Endothelial cell of umbilical vein (primary cell): ENCODE data around the gene ALG2. TPM values are rescaled to one million over a fixed set of nuclear protein-coding genes. Genes with fewer than 3 reads are reported as not detected.

Source experiments
- BruUV-seq: library from RNA; stranded (reverse); fragments of 400-500 nt; replicated peaks from 2 replicates; lab custom pipeline; 2021; lab: Mats Ljungman, UMichigan
- CTCF ChIA-PET: fragments of 300-600, 350-600 bp; sonication (Branson Sonifier 250); formaldehyde crosslinking; loops from one replicate; lab custom pipeline; 2021; ENCODE audit warnings: antibody characterized with exemption, inconsistent platforms; lab: Charles Lee
- POLR2A ChIA-PET: fragments of 300-600, 350-600 bp; sonication (Branson Sonifier 250); formaldehyde crosslinking; loops from one replicate; lab custom pipeline; 2021; ENCODE audit warnings: antibody characterized with exemption, inconsistent platforms; lab: Charles Lee
- DNase-seq: peaks from one replicate; pipeline ENCODE4 v3.0.0-alpha.2; 2011; ENCODE audit warnings: low read depth, low spot score
- FAIRE-seq: peaks from 2 replicates; lab custom pipeline; 2011; peaks lifted over from hg19 to GRCh38; lab: Jason Lieb, UNC
- H2AFZ ChIP-seq: 2 replicates; pipeline ENCODE4 v1.6.0; 2012; ENCODE audit warnings: low read depth, low read length, control low read depth, inconsistent platforms
- H3K27ac ChIP-seq: 2 replicates; pipeline ENCODE4 v1.5.1; 2011; ENCODE audit warnings: low read depth, mild to moderate bottlenecking, control low read depth, low read length, moderate library complexity; ENCODE audit not compliant: insufficient read depth
- H3K27me3 ChIP-seq, 2 experiments: 2 replicates each; pipeline versions ENCODE4 v1.6.0 to v1.6.1; 2011; ENCODE audit warnings: low read length in 2 of 2, mixed read lengths in 1 of 2; ENCODE audit not compliant: control insufficient read depth in 2 of 2, insufficient read depth in 2 of 2
- H3K36me3 ChIP-seq, 2 experiments: 2 replicates in 1 of 2; 3 replicates in 1 of 2; pipeline ENCODE4 v1.5.1; 2011; ENCODE audit warnings: low read length in 2 of 2, mild to moderate bottlenecking in 1 of 2, moderate library complexity in 1 of 2; ENCODE audit not compliant: control insufficient read depth in 2 of 2, insufficient read depth in 2 of 2; ENCODE audit errors: extremely low read depth in 1 of 2
- H3K4me1 ChIP-seq: 3 replicates; pipeline ENCODE4 v1.5.1; 2011; ENCODE audit warnings: mild to moderate bottlenecking, low read length; ENCODE audit not compliant: control insufficient read depth, insufficient read depth; ENCODE audit errors: extremely low read depth
- H3K4me2 ChIP-seq: 2 replicates; pipeline ENCODE4 v1.6.1; 2011; ENCODE audit warnings: low read length, control low read depth, mixed read lengths; ENCODE audit not compliant: insufficient read depth
- H3K4me3 ChIP-seq, 3 experiments: fragments of 200-600 bp in 1 of 3; sonication (generic), shearing (Covaris generic) in 1 of 3; replicated peaks in 1 of 3; 2 replicates each; pipeline ENCODE4 v1.5.1; 2011 to 2016; ENCODE audit warnings: control low read depth in 3 of 3, low read length in 3 of 3, mild to moderate bottlenecking in 2 of 3, inconsistent platforms in 1 of 3, low read depth in 1 of 3, moderate library complexity in 1 of 3; ENCODE audit not compliant: insufficient read depth in 1 of 3
- H3K79me2 ChIP-seq: 2 replicates; pipeline ENCODE4 v1.6.0; 2012; ENCODE audit warnings: low read length, inconsistent platforms; ENCODE audit not compliant: control insufficient read depth, insufficient read depth
- H3K9ac ChIP-seq: replicated peaks from 2 replicates; pipeline ENCODE3; 2011; ENCODE audit warnings: low read length, control low read depth; ENCODE audit not compliant: insufficient read depth; ENCODE audit errors: extremely low read depth
- H3K9me1 ChIP-seq: replicated peaks from 3 replicates; pipeline ENCODE4 v1.6.0; 2011; ENCODE audit warnings: mild to moderate bottlenecking, low read length; ENCODE audit not compliant: control insufficient read depth, insufficient read depth; ENCODE audit errors: extremely low read depth
- H3K9me3 ChIP-seq: replicated peaks from 2 replicates; pipeline ENCODE4 v1.5.1; 2012; ENCODE audit warnings: low read length, inconsistent platforms; ENCODE audit not compliant: control insufficient read depth, insufficient read depth
- H4K20me1 ChIP-seq: replicated peaks from 2 replicates; pipeline ENCODE3; 2011; ENCODE audit warnings: mild to moderate bottlenecking, low read length; ENCODE audit not compliant: control insufficient read depth, insufficient read depth; ENCODE audit errors: extremely low read depth
- CTCF ChIP-seq, 2 donors: IDR thresholded peaks; 1 replicate in 1 of 2; 2 replicates in 1 of 2; pipeline ENCODE4 v1.5.1; 2011; ENCODE audit warnings: low read length in 2 of 2, mild to moderate bottlenecking in 2 of 2, moderate library complexity in 2 of 2, control low read depth in 1 of 2, inconsistent platforms in 1 of 2, low read depth in 1 of 2; ENCODE audit not compliant: insufficient read depth in 1 of 2; ENCODE audit errors: extremely low read depth in 1 of 2
- EZH2 ChIP-seq: IDR thresholded peaks from 2 replicates; pipeline ENCODE4 v1.6.1; 2012; ENCODE audit warnings: borderline replicate concordance, low read depth, mild to moderate bottlenecking, moderate library complexity, low read length, inconsistent platforms; ENCODE audit not compliant: severe bottlenecking
- FOS ChIP-seq: IDR thresholded peaks from 2 replicates; pipeline ENCODE4 v1.6.1; 2011; ENCODE audit warnings: mild to moderate bottlenecking, low read length, moderate library complexity, borderline replicate concordance; ENCODE audit not compliant: insufficient read depth
- GATA2 ChIP-seq: IDR thresholded peaks from 2 replicates; pipeline ENCODE4 v1.7.0; 2011; ENCODE audit warnings: low read depth, mild to moderate bottlenecking, moderate library complexity, mixed read lengths, low read length; ENCODE audit not compliant: insufficient read length, insufficient read depth
- JUN ChIP-seq: IDR thresholded peaks from 2 replicates; pipeline ENCODE4 v1.6.1; 2011; ENCODE audit warnings: borderline replicate concordance, low read depth; ENCODE audit not compliant: insufficient read length, insufficient read depth
- MAX ChIP-seq: IDR thresholded peaks from 2 replicates; pipeline ENCODE4 v1.6.1; 2011; ENCODE audit not compliant: insufficient read depth, insufficient read length
- MYC ChIP-seq: IDR thresholded peaks from one replicate; pipeline ENCODE4 v1.6.1; 2011; ENCODE audit warnings: mild to moderate bottlenecking, low read depth, low read length
- POLR2A ChIP-seq: IDR thresholded peaks from 2 replicates; pipeline ENCODE4 v1.6.1; 2012; ENCODE audit warnings: low read depth, mild to moderate bottlenecking, control low read depth, low read length
- POLR2AphosphoS5 ChIP-seq: IDR thresholded peaks from 2 replicates; pipeline ENCODE4 v1.6.1; 2012; ENCODE audit warnings: low read depth, mild to moderate bottlenecking, control low read depth, low read length, moderate library complexity; ENCODE audit not compliant: insufficient read depth
- dilution Hi-C: fragments of 300-500 bp; cut with MboI; formaldehyde crosslinking; loops from one replicate; pipeline ENCODE4 v1.15.0; 2019; ENCODE audit warnings: low sequenced_read_pairs; ENCODE audit not compliant: extremely low pct_ligation_motif_present
- intact Hi-C: fragments of 100-400 bp; cut with micrococcal nuclease; formaldehyde crosslinking; loops from one replicate; pipeline ENCODE4 v1.10.0; 2022
- polyA plus RNA-seq, 4 experiments: library from polyadenylated mRNA; depleted of rRNA in 3 of 4; stranded (reverse) in 3 of 4; unstranded in 1 of 4; fragments of >200 nt; gene quantifications; 2 replicates each; pipeline versions ENCODE4 v1.2.1 to v1.2.3, GENCODE V29; 2011 to 2012; ENCODE audit warnings: missing spikeins in 1 of 4
- total RNA-seq: library from RNA; stranded (reverse); gene quantifications from 2 replicates; pipeline ENCODE4 v1.2.3, GENCODE V29; 2021

ALG2 gene
- total and polyA plus RNA-seq, 2 donors (not counting 3 experiments of a cell fraction or from before 2014, with no cell fraction given): 32.4 to 40.7 TPM

GRCh38 chr9:99185348-99185632 lies 36.5 kb downstream of the ALG2 start:
- Histone ChIP-seq H3K9me1 (no peaks in the 10 kb centered on the region), H3K4me2 (no peak overlapping the region), H3K79me2 (no peaks in the 10 kb centered on the region), H3K27ac (no peak overlapping the region), H4K20me1 (no peaks in the 10 kb centered on the region), H3K36me3 (no peaks in the 10 kb centered on the region), H3K4me1 (peaks cover 10% of the 10 kb centered on the region), H3K27me3 (peaks cover 3 to 5% of the 10 kb centered on the region in 2 experiments), H2AFZ (peak overlapping the region; percentile 91), H3K9ac (no peak overlapping the region), H3K9me3 (no peaks in the 10 kb centered on the region), H3K4me3 (no peak overlapping the region)
- no TSS peak for BruUV-seq
- no peak for TF ChIP-seq GATA2
- no peak for TF ChIP-seq POLR2A
- TF ChIP-seq POLR2AphosphoS5: no peak
- no peak for TF ChIP-seq MAX
- TF ChIP-seq EZH2: no peak
- TF ChIP-seq MYC: no peak
- TF ChIP-seq JUN: no peak
- no peak for TF ChIP-seq FOS
- no peak for TF ChIP-seq CTCF (IDR thresholded peaks at IDR 0.05; ENCODE audit: extremely low read depth in 1 of 2, insufficient read depth in 1 of 2, low read depth in 1 of 2, low read length in 2 of 2)
- intact Hi-C loops: loop anchor here (2.0 kb wide), 1 partner anchor 914 kb away; the partner anchor contains the start of genes ERP44 and INVS
- DNase-seq (no peak), FAIRE-seq (no peak)
- POLR2A ChIA-PET: interaction anchor here (0.7 to 2.0 kb wide), 3 partner anchors 37 to 1287 kb away, joined by 3 to 13 read pairs (median 8); partner anchors contain the start of genes ALG2, NR4A3, SEC61B and TMEFF1
- CTCF ChIA-PET: interaction anchor here (0.6 to 3.5 kb wide), 39 partner anchors 10 to 1417 kb away, joined by 3 to 30 read pairs (median 6); partner anchors contain the start of genes ALG2, ERP44, INVS and NR4A3
- dilution Hi-C loops: no loop called here
